Suprapubic skin (tissue), 4 donors: ENCODE data around the gene ZFR. TPM values are rescaled to one million over a fixed set of nuclear protein-coding genes. Genes with fewer than 3 reads are reported as not detected.
"Not testable (repeated sequence)": the region's sequence is repeated elsewhere in the genome, so short reads cannot be mapped to it uniquely, and the experiment has no call there.

ENCODE experiments used
- DNase-seq, 2 donors: peaks; one replicate each; pipeline ENCODE4 v3.0.0-alpha.2; 2019; ENCODE audit warnings: low spot score in 2 of 2
- H3K27ac ChIP-seq: fragments of 200-600 bp; sonication (generic); one replicate; pipeline ENCODE4 v1.5.1; 2019
- H3K27me3 ChIP-seq: fragments of 200-600 bp; sonication (generic); one replicate; pipeline ENCODE4 v1.5.1; 2019
- H3K36me3 ChIP-seq: fragments of 200-600 bp; sonication (generic); one replicate; pipeline ENCODE4 v1.5.1; 2019
- H3K4me1 ChIP-seq: fragments of 200-600 bp; sonication (generic); one replicate; pipeline ENCODE4 v1.5.1; 2019
- H3K4me3 ChIP-seq: fragments of 200-600 bp; sonication (generic); one replicate; pipeline ENCODE4 v1.5.1; 2019; ENCODE audit warnings: mild to moderate bottlenecking
- H3K9me3 ChIP-seq: fragments of 200-600 bp; sonication (generic); one replicate; pipeline ENCODE4 v1.5.1; 2019
- CTCF ChIP-seq, 2 donors: fragments of 200-600 bp in 1 of 2; fragments of 450-650 bp in 1 of 2; sonication (generic) in 1 of 2; IDR thresholded peaks; one replicate each; pipeline ENCODE4 v1.5.1; 2016 to 2019; ENCODE audit warnings: antibody characterized with exemption in 2 of 2, mild to moderate bottlenecking in 1 of 2, moderate library complexity in 1 of 2
- EP300 ChIP-seq: sonication (generic); formaldehyde crosslinking; IDR thresholded peaks from one replicate; pipeline ENCODE4 v1.6.1; 2017; ENCODE audit warnings: antibody characterized with exemption
- POLR2A ChIP-seq, 2 donors: fragments of 450-650 bp; IDR thresholded peaks; one replicate each; pipeline ENCODE4 v1.6.1; 2017; ENCODE audit warnings: antibody characterized with exemption in 2 of 2, mild to moderate bottlenecking in 2 of 2, moderate library complexity in 2 of 2
- POLR2AphosphoS5 ChIP-seq, 3 donors: sonication (generic); formaldehyde crosslinking; IDR thresholded peaks; one replicate each; pipeline ENCODE4 v1.6.1; 2017; ENCODE audit warnings: antibody characterized with exemption in 3 of 3
- WGBS: methylation state at CpG from one replicate; pipeline ENCODE4 v1.1.5; 2018; 5-methylcytosine and 5-hydroxymethylcytosine counted together
- total RNA-seq, 4 donors: library from RNA; depleted of rRNA; stranded (reverse); fragments of >200 nt; gene quantifications; one replicate each; pipeline ENCODE4 v1.1.0, GENCODE V29; 2016

ZFR gene
- total RNA-seq, 4 donors from 2014 or later, result 49.0 to 66.8 (median 54.1) TPM

DNA sequence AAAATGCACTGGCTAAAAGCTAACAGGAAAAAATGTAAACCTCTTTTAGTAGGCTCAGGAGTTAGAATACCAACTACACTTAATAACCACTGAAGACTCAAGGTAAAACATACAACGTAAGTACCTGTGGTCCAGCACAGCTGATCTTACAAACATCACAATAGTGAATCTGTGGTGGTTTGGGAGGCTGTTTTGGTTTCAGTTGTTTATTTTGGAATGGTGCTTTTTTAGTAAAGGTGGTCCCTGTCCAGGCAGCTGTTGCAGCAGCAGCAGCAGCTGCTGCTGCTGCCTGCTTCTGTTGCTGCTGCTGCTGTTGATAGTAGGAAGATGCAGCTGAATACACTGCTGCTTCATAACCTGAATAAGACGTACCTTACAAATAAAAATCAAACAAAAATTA is 37.9 kb downstream of the ZFR start:
- TF ChIP-seq EP300, result no peak
- TF ChIP-seq POLR2AphosphoS5 (IDR thresholded peaks at IDR 0.05), result no peak
- TF ChIP-seq CTCF (IDR thresholded peaks at IDR 0.05), result no peak
- Histone ChIP-seq H3K9me3 (no peaks in the 10 kb centered on the region), H3K36me3 (peaks cover 85% of the 10 kb centered on the region), H3K4me1 (no peaks in the 10 kb centered on the region), H3K27ac (no peak overlapping the region), H3K4me3 (no peak overlapping the region), H3K27me3 (no peaks in the 10 kb centered on the region)
- WGBS, result 87% methylated on average over 2 of the region's 2 CpGs
- DNase-seq, result no peak

- no peaks in the 10 kb centered on the region for H3K27me3 ChIP-seq
- no peaks in the 10 kb centered on the region for H3K4me1 ChIP-seq
- no peak for DNase-seq
- 96% methylated on average over 5 of the region's 5 CpGs for WGBS
- no peak overlapping the region for H3K4me3 ChIP-seq
- no peak overlapping the region for H3K27ac ChIP-seq
- H3K9me3 ChIP-seq, result no peaks in the 10 kb centered on the region
- peaks cover 82% of the 10 kb centered on the region for H3K36me3 ChIP-seq
- no peak for TF ChIP-seq POLR2AphosphoS5 (IDR thresholded peaks at IDR 0.05)
Measured at GRCh38 chr5:32405507-32405906, 39.0 kb downstream of the ZFR start.

DNA sequence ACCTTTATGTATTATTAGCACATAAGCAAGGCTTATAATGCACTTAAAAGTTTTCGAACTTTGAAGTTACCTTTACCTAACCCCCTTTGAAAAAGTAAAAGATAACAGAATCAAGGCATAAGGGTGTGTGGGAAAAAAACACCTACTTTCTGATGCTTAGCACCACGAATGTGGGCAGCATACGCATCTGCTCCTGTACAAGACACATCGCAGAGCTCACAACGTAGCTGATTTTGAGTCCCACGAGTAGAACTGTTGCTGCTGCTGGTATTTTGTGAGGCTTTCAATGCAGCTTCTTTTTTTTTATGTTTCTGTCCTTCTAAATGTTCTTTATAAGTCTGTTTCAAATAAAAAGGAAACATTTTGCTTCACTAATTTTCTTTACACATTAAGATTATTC is 40.8 kb downstream of the ZFR start:
- WGBS, result 87% methylated on average over 6 of the region's 6 CpGs
- Histone ChIP-seq H3K27me3 (no peaks in the 10 kb centered on the region), H3K9me3 (no peaks in the 10 kb centered on the region), H3K4me1 (no peaks in the 10 kb centered on the region), H3K27ac (no peak overlapping the region), H3K4me3 (no peak overlapping the region), H3K36me3 (peaks cover 83% of the 10 kb centered on the region)
- TF ChIP-seq POLR2AphosphoS5 (IDR thresholded peaks at IDR 0.05), result no peak
- TF ChIP-seq EP300, result no peak
- TF ChIP-seq POLR2A (IDR thresholded peaks at IDR 0.05), result no peak
- no peak for TF ChIP-seq CTCF (IDR thresholded peaks at IDR 0.05)
- no peak for DNase-seq

DNA sequence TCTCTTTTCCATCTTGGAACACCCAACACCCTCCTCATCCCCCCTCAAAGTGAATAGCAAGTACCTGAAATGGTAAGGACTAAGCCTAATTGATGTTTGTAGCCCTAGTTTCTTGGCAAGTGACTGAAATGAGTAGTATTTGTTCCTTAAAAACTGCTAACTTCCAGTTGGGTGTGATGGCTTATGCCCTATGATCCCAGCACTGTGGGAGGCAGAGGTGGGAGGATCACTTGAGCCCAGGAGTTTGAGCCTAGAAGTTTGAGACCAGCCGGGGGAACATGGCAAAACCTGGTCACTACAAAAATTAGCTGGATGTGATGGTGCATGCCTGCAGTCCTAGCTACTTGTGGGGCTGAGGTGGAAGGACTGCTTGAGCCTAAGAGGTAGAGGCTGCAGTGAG is 44.1 kb downstream of the ZFR start:
- H3K36me3 ChIP-seq, result peaks cover 93% of the 10 kb centered on the region
- no peak for TF ChIP-seq POLR2A (IDR thresholded peaks at IDR 0.05)
- no peak for TF ChIP-seq POLR2AphosphoS5 (IDR thresholded peaks at IDR 0.05)
- TF ChIP-seq CTCF (IDR thresholded peaks at IDR 0.05), result no peak
- no peak for TF ChIP-seq EP300
- no peak overlapping the region for H3K27ac ChIP-seq
- 94% methylated on average over 1 of the region's 1 CpG for WGBS
- no peak for DNase-seq
- H3K4me1 ChIP-seq, result no peaks in the 10 kb centered on the region
- H3K27me3 ChIP-seq, result no peaks in the 10 kb centered on the region
- no peaks in the 10 kb centered on the region for H3K9me3 ChIP-seq
- no peak overlapping the region for H3K4me3 ChIP-seq

- H3K9me3 ChIP-seq, H3K27ac ChIP-seq, DNase-seq, H3K4me1 ChIP-seq, H3K27me3 ChIP-seq, H3K4me3 ChIP-seq: not testable (repeated sequence)
- whole genome bisulfite sequencing, result 88% methylated on average over 10 of the region's 10 CpGs
- H3K36me3 ChIP-seq, result peaks cover 92% of the 10 kb centered on the region
Measured at GRCh38 chr5:32398754-32399153, 45.8 kb downstream of the ZFR start.

DNA sequence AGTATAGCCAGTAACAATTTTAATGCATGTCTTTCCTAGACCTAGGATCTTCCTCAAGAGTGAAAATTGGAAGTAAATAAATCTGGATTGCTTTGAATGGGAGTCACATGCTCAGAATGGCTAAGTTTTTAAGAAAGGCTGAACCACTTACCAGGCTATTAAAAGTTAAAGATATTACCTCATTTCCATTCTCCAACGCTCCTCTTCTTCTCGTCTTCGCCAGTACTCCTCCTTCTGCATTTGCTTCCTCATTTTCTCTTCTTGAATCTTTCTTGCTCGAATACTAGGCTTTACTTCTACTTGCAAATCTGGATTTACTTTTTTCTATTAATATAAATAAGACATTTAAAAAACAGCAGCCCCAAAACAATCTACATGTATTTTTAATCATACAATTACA is 49.6 kb downstream of the ZFR start:
- no peak for DNase-seq
- H3K27ac ChIP-seq, result no peak overlapping the region
- WGBS, result 82% methylated on average over 4 of the region's 4 CpGs
- H3K9me3 ChIP-seq, result no peaks in the 10 kb centered on the region
- no peak for TF ChIP-seq EP300
- no peak for TF ChIP-seq POLR2AphosphoS5 (IDR thresholded peaks at IDR 0.05)
- TF ChIP-seq CTCF (IDR thresholded peaks at IDR 0.05), result no peak
- no peak for TF ChIP-seq POLR2A (IDR thresholded peaks at IDR 0.05)
- no peak overlapping the region for H3K4me3 ChIP-seq
- no peaks in the 10 kb centered on the region for H3K4me1 ChIP-seq
- peaks cover 87% of the 10 kb centered on the region for H3K36me3 ChIP-seq
- no peaks in the 10 kb centered on the region for H3K27me3 ChIP-seq
